HTERT RPE-1 (cell line): ENCODE measurements around the gene MAML2.
"Not testable (repeated sequence)": the region's sequence is repeated elsewhere in the genome, so short reads cannot be mapped to it uniquely, and the experiment has no call there.

ENCODE experiments used
- in situ Hi-C: fragments of 300-500 bp; cut with MboI; formaldehyde crosslinking; loops from 4 replicates; pipeline ENCODE4 v1.14.3; 2020; ENCODE audit warnings: low sequenced_read_pairs

MAML2 gene

DNA sequence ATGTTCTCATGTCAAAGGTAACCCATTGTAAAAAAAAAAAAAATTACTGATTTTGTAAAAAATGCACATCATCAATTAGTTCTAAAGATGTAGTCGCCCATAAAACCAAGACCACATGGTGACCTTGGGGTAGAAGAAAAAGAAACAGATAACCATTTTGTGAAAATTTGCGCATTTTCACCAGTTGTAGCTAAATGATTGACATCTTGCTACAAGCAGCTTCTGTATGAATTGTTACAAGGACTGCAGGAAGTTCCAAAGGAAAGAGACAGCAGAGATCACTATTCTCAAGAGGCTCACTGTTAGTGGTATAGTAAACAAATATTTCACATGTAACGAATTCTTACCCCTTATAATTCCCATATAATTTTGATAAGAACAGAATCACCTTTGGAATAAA is 48.7 kb downstream of the MAML2 start:
- in situ Hi-C loops, result no loop called here

DNA sequence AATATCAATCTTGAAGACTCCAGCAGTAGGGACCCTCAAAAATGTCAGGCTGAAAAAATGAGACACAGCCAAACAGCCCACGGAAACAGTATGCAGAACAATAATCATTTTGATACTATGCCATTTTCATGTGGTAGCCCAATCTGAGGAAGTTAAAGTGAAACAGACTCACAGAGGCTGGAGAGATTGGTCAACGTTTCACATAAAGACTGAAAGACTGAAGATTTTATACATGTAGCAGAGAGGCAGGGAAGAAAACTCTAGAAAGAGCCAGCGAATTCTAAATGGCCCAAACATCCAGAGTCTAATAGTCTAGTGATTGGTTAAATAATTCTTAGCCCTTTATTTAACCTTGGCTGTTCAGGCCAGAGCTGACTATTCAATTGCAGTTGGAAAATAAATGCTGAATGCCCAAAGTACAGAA is 49.4 kb downstream of the MAML2 start:
- in situ Hi-C loops, result no loop called here

DNA sequence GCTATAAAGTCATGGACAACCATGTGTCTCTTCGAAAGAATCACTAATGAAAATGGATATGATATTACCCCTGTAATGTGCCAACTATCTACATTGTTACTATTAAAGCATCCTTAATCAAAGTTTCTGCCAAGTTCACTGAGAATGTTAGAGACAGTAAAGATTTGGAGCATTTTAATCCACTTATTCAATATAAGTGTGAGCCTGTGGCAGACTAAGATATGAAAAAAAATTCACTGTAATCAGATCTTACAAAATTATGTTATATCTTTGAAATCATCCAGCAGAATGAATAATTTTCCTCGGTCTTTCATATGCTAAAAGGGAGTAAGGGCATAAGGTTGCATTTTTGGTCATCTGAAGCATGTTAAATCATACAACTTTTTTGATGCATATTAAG is 49.9 kb downstream of the MAML2 start:
- in situ Hi-C loops, result no loop called here

DNA sequence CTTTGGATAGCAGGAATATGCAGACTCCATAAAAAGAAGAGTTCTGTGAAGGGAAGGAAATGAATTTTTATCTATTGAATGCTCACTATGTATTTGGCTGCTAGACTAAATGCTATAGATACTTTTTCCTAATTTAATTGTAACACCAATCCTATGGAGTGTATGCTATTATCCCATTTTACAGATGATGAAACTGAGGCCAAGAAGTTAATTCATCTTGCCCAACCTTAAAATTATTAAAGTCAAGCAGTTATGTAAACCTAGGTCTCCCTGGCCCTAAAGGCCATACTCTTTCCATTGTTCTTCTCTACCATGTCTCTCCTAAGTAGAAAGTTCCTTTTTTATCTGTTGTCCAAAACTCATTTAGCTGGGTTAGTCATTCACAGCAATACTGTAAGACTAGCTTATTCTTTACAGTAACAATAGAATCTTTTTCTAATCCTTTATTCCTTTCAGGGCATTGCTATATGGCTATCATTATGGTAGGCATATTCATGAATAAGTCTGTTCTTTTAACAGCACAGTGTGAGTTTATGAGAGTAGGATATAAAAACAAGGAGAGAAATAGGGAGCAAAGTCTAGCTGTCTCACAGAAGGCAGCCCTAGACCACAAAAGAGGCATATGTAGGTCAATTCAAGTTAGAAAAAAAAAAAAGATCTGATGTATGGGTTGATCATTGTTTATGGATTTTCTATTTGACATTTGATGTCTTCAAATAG is 50.5 kb downstream of the MAML2 start:
- in situ Hi-C loops, result no loop called here

DNA sequence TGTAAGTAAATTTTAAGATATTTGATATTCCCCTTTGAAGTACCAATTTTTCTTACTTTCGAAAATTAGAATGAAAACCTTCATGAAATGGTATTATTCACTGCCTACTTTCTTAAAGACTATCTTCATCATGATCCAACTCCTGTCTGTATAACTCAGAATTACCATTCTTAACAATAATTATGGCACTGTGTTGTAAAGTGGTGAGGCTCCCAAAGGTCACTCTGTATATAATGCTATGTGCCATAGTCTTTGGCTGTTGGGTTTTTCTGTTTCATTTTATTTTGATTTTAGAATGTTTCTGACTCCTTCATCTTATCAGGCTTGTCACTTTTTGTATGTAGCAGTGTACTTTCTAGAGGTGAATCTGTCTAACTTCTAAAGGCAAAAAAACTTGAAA is 52.4 kb downstream of the MAML2 start:
- in situ Hi-C loops, result no loop called here

DNA sequence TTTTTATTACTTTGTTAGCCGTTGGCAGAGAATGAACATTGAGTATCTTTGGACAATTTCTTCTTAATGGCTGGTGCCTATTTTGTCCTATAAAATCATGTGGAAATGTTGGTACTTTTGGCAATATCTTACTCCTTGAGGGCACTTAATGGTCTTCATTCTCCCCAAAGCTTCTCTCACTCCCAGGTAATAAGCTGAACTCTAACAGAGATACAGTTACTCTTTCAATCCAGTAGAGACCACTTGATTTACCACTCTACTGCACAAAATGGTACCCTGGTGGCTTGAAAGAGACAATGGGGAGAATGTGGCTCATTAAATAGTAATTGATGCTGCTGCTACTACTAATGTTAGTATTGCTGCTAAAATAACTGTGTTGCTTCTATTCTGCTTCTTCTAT is 53.0 kb downstream of the MAML2 start:
- in situ Hi-C loops, result no loop called here

DNA sequence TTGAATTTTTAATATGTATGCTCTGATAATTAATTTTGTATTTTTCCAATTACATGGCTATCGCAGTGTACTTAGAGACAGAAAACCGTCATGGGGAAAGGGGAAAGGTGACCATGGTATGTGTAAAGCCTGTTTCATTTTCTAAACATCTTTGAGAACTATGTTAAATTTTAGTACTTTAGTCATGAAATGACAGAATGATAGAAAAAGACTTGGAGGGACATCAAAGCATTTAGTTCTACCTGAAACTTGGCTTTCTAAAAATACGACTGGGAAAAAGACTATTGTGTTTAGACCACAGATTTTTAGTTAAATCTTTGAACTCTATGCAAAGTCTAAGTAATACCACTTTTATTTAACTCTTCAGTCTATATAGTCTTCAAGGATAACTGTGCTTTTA is 54.1 kb downstream of the MAML2 start:
- in situ Hi-C loops, result no loop called here

DNA sequence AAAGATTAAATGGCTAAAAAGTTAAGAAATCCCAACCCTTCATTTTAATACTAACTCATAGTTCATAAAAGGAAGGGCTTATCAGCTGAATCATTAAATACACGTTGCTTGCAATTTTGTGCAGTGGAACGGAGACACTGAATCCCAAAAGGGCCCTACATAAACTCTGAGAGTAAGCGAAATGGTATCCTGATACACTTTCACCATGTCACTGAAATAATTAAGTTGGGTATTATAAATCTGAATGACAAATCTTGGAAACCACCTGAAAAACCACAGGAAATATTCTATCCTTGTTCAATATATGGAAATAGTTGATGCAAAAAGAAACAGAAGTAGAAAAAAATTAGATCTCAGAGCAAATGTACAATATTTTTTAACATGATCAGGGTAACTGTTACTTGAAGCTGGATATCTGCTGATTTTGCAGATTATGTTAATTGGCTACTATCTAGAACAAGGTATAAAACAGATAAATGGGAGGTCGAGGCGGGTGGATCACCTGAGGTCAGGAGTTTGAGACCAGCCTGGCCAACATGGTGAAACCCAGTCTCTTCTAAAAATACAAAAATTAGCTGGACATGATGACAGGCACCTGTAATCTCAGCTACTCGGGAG is 55.1 kb downstream of the MAML2 start:
- in situ Hi-C loops, result no loop called here

DNA sequence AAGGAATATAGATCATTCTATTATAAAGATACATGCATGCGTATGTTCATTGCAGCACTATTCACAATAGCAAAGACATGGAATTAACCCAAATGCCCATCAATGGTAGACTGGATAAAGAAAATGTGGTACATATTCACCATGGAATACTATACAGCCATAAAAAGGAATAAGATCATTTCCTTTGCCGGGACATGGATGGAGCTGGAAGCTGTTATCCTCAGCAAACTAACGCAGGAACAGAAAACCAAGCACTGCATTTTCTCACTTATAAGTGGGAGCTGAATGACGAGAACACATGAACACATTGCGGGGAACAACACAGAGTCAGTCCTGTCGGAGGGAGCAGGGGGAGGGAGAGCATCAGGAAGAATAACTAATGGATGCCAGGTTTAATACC is 57.0 kb downstream of the MAML2 start:
- in situ Hi-C loops, result not testable (repeated sequence)

DNA sequence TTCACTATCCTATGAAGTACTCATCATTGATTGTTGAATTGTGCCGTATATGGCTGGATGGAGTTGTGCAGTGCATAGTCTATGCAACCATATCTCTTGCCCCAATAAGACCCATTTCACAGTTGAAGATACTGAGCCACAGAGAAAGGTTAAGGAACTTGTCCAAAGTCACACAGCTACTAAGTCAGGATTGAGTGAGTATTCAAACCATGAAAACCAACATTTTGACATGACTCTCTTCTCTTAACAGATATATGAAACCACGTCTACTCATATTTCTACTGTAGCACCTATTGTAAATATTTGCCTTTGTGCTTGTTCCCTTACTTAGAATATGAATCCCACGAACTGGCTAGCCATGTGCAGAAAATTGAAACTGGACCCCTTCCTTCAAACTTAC is 58.1 kb downstream of the MAML2 start:
- in situ Hi-C loops, result no loop called here

DNA sequence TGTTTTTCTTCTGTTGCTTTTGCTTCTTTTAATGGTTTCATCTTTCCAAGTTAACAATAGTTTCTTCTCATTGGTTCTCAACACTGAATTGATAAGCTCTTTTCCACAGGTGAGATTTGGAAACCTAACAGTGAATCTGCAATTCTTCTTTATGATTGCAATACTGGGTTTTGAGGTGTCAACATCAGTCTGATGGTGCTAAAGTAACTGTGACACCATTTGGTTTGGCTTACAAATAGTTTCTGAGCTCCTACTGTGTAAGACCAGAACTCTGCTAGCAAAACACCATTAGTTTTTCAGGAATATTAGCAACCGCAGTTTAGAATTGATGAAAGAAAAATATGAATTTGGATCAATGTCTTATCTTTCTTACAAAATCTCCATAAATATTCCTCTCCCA is 58.6 kb downstream of the MAML2 start:
- in situ Hi-C loops, result no loop called here

DNA sequence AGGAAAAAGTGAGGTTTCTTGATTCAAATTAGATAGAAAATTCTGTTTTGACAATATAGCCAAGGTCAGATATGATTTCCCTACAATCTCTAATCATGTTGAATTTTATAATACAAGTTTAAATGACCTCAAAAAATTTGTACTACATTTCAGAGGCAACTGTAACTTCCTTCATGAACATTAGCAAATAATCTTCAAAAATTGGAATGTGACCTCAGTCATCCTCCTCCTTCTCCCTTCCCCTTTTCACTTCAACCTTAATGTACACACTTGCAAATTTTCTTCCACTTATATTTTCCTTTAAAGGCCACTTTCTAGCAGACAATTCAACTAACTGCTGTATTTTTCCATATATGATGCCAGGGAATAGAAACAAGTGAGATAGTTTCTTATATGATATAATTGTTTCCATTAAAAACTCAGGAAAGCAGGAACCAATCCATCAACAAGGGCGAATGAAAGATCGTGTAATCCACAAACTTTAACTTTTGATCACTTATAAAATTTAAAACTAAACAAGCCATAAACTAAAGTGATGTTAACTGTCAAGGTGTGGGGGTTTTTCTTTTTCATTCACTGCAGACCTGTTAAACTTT is 60.3 kb downstream of the MAML2 start:
- in situ Hi-C loops, result no loop called here

DNA sequence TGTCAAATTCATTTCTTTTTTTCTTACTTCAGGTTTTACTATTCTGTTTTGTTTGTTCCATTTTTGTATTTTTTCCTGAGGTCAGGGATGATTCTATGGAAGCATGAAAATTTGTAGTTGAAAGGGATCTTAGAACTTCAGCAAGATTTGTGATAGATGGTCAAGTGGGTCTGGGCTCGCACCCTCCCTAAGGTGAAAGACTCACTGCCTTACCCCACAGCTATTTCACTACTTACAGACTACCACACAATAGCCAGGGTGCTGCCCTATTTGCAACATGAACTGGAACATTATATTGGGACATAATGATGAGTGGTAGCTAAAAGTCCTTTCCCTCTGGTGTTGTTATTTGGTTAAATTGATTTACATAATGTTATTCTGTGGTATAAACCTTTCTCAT is 62.6 kb downstream of the MAML2 start:
- in situ Hi-C loops, result no loop called here

DNA sequence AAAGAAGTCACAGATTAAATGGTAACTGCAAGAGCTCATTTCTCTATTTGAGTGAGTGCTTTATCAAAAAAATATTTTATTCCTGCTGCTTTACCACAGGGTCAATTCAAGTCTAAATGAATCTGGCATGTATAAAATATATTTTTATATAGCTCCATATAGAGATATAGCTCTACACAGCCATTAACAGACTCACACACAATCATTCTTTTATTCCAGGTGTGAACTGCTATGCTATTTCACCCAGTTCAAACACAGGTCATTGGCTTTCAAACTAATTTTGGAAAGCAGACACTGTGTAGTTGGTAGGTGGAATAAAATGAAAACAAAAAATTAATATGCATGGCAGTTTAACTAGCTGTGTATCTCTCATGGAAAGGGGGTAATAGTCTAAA is 63.1 kb downstream of the MAML2 start:
- in situ Hi-C loops, result no loop called here

DNA sequence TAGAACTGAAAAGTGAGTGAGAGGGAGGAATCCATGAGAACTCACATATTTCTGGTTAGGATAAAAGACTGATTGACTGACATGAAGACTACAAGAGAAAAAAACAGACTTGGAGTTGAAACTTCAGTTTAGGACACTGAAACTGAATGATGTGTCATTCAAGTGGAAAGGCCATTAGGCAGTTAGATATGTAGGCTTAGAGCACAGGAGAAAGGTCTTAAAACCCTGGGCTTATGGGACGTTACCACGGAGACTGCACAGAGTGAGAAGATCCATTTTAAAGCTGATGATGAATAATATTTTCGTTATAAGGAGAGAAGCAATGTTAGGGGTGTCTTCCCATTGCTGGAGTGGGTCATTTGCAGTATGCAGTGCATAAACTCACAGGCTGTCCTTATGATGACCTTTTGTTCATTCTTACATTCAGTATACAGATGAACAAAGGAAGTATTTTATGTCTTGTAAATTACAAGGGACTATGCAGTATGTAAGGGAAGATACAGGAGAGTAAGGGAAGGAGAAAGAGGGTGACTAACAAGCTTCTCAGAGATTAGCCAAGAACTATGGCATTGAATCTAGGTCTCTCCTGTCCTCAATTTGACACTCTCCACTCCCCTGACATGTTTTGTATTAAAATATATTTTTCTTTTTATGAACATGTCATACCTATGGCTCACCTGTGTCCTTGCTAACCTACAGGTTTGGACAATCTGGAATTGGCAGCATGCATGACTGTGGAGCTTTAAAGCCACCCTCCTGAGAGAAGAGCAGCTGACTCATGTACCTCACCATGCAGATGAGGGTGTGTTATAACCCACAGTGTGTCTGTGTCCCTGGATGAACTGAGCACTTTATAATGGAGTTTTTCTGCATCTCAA is 63.7 kb downstream of the MAML2 start:
- in situ Hi-C loops, result no loop called here

DNA sequence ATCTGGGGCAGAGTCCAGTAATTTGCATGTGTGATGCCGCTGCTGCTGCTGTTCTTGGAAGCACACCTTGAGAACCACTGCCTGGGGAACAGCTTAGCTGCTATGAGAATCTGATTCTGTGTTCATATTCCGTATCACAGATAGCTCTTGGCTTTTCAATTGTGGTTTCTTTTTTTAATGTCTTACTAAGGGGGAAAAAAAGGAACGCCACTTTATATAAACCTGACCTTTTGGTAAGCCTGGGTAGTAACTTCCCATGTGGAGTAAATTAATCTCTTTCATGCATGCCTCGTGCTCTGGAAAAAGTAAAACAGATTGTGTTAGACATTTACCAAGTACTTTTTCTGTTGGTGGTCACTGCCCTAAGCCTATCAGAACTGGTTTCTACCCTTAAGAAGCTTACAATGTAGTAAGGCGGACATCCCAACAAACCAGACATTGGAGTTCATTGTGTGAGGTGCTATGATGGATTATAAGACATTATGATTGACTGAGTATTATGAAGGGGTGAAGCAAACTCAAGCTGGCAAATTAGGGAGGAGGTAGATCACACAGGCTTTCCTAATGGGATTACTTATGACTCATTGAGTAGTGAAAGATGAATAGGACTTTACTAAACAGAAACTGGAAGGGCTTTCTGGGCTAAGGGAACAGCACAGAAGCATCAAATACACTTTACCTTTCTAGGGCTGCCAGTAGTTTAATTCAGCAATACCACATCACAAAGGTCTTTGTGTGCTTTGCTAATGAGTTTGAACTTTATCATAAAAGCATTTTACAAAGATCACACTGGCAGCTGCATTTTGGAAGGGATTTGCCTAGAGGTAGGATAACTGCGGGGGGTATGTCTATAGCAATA is 64.7 kb downstream of the MAML2 start:
- in situ Hi-C loops, result no loop called here

DNA sequence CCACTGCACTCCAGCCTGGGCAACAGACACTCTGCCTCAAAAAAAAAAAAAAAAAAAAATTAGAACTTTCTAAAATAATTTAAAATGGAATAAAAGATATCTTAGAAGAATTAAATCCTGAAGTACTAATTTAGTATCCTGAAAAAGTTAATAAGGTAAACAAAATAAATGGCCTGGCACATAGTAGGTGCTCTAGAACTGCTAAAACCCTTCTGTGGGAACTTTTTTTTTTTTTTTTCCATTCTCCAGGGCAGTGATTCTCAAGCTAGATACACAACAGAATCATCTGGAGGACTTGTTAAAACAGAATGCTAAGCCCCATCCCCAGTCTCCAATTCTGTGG is 65.3 kb downstream of the MAML2 start:
- in situ Hi-C loops, result no loop called here

DNA sequence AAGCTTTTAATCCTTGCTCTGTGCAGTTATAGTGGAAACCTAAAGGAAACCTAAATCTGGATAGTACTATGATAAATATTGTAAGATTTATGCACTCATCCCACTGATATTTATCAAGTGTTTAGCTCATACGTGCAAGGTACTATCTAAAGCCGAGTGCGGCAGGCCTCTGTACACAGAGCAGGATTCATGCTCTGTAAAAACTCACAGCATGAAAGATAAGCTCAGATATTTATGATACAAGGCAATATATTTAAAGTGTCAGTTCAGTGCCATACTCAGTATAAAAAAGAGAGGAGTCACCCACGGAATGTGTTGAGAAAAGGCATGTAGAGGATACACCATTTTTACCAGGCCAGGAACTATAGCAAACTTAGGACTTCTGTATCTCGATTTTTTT is 66.2 kb downstream of the MAML2 start:
- in situ Hi-C loops, result no loop called here

DNA sequence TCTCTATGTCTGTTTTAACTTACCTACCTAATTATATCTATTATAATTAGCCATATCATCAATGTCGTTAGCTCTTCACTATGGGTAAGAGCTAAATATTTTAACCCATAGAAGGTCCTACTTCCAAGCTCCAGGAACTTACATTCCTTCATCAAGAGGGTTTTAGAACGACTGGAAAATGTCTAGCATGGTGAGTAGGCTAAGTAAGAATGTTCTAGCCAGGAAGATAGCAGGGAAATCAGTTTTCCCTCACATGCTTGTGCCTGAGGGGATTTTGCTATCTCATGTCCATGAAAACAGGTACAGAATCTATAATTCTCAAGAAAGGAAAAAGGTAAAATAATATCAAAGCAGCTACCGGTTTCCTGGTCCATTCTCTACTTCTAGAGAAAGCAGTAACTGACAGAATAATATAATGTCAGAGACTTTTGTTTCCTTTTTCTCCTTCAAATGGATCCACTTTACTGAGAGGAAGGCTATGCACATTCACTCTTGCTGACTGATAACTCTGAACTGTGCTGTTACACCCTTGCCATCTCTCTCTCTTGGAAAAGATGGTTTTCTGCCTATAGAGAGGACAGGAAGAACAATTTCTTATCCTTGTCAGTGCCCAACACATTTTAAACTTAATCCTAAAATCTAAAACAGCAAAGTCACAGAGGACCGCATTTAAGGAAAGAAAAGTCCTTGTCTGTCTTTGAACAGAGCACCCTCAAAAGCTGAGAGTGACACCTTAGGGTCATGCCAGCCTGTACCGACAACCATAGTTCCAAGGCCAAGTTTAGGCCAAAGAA is 67.0 kb downstream of the MAML2 start:
- in situ Hi-C loops, result no loop called here

DNA sequence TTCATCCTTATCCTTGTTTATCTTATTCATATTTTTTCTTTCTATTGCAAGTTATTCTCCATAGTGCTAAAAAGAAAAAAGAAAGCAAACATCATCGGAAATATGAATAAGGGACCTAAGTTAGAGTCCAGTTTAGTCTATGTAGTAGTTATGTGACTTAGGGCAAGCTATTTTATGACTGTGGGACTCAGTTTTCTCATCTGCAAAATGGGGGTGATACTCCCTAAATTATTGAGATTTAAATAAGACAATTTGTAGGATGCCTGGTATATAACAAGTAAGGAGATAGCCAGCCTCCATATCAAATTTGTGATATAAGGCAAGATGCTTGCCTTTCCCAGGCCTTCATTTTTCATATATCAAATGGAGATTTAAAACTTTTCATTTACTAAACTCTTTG is 69.5 kb downstream of the MAML2 start:
- in situ Hi-C loops, result no loop called here
